Measurements from ENCODE around the gene DOCK4. TPM values are rescaled to one million over a fixed set of nuclear protein-coding genes. Genes with fewer than 3 reads are reported as not detected.
A peak's percentile ranks its signal among the peaks of the same experiment; 100 is the strongest.

DOCK4 gene
- total RNA-seq, 1 donor from 2014 or later = 0.73 TPM

- H3K9me3 Mint-ChIP-seq = no peaks in the 10 kb centered on the region
- H3K36me3 Mint-ChIP-seq (ENCODE audit: low read depth) = no peaks in the 10 kb centered on the region
- H3K27ac Mint-ChIP-seq = peak overlapping the region; percentile 33
- H3K4me3 Mint-ChIP-seq = peak overlapping the region; percentile 33
- intact Hi-C loops (cut with micrococcal nuclease) = loop anchor here (5.0 to 10.0 kb wide), 3 partner anchors 312 to 714 kb away; partner anchors contain the start of genes IMMP2L and TMEM168
- no peak for TF ChIP-seq CTCF (IDR thresholded peaks at IDR 0.05)
- H3K4me1 Mint-ChIP-seq = peaks cover 48% of the 10 kb centered on the region
- no peak for DNase-seq
- peak; percentile 84 for ATAC-seq (ENCODE audit: low read depth)
- CTCF ChIA-PET = interaction anchor here (1.1 kb wide), 1 partner anchor 124 kb away, joined by 3 read pairs; no protein-coding TSS in a partner anchor
- no peaks in the 10 kb centered on the region for H3K27me3 Mint-ChIP-seq
- POLR2A ChIA-PET = interaction anchor here (1.1 to 1.4 kb wide), 2 partner anchors 370 to 518 kb away, joined by 3 to 8 read pairs; partner anchors contain the start of genes IFRD1 and IMMP2L
These were observed 125.8 kb downstream of the DOCK4 start for GRCh38 chr7:112080441-112080840.

DNA sequence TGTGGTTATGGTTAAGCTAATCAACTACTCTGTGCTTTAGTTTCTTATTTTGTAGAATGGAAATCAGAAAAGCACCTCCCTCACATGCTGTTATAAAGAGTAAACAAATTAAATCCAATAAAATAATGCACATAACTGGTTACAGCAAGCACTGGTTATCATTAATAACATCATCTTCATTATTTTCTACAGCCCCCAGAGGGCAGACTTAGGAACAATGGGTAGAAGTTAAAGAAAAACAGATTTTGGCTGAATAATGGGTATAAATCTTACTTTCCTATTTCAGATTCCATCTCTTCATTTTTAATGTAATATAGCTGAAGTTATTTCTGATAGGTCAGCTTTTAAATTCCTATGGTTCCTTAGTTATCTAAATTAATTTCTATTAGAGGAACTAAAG, 126.5 kb downstream of the DOCK4 start:
- intact Hi-C loops (cut with micrococcal nuclease) = loop anchor here (5.0 to 10.0 kb wide), 3 partner anchors 313 to 715 kb away; partner anchors contain the start of genes IMMP2L and TMEM168
- CTCF ChIA-PET = interaction anchor here (0.6 to 1.1 kb wide), 2 partner anchors 125 to 184 kb away, joined by 3 read pairs; no protein-coding TSS in a partner anchor
- no peak for ATAC-seq (ENCODE audit: low read depth)

DNA sequence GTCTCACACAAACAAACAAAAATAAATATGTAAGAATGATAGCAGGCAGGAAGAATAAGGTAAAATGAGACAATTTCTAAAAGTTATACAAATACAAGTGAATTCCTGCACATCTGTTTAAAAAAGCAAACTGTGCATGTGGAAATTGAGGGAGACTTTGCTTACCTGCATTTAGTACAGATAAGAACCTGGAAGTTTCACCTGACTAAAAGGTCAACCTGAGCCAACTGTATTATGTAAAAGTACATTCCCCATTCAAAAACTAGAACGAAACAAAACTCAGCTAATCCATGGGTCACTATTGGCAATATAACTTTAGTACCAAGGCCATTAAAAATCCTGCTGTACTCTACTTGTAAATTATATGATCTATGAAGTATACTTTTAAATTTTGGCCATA, 127.1 kb downstream of the DOCK4 start:
- TF ChIP-seq CTCF (IDR thresholded peaks at IDR 0.05) = no peak
- peaks cover 35% of the 10 kb centered on the region for H3K4me1 Mint-ChIP-seq
- intact Hi-C loops (cut with micrococcal nuclease) = no loop called here

More for the DNA sequence above, 126.5 kb downstream of the DOCK4 start:
- Mint-ChIP-seq H3K27ac (no peak overlapping the region), H3K4me1 (peaks cover 41% of the 10 kb centered on the region), H3K36me3 (ENCODE audit: low read depth) (no peaks in the 10 kb centered on the region), H3K4me3 (no peak overlapping the region), H3K9me3 (no peaks in the 10 kb centered on the region), H3K27me3 (no peaks in the 10 kb centered on the region)
- no peak for TF ChIP-seq CTCF (IDR thresholded peaks at IDR 0.05)
- POLR2A ChIA-PET = interaction anchor here (1.1 to 1.4 kb wide), 2 partner anchors 371 to 517 kb away, joined by 3 to 8 read pairs; partner anchors contain the start of genes IFRD1 and IMMP2L
- no peak for DNase-seq

DNA sequence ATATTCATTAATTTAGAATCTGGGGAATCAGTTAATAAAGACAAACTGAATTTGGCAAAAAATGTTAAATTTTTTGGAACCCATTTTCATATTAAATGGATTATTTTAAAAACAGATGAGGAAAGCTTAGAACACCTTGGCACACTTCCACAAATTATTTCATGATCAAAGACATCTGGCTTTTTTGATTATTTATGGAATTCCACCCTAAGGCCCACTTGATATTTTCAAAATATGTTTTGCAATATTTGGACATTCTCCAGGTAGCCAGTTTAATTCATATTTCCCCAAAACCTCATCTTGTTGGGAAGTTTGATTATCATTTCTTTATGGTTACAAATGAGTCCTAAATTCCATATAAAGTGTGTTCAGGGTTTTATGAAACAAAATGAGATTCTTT, 129.9 kb downstream of the DOCK4 start:
- CTCF ChIA-PET = no interaction called here
- H3K4me3 Mint-ChIP-seq = no peak overlapping the region
- no peak for ATAC-seq (ENCODE audit: low read depth)
- no peaks in the 10 kb centered on the region for H3K36me3 Mint-ChIP-seq (ENCODE audit: low read depth)
- H3K4me1 Mint-ChIP-seq = peaks cover 17% of the 10 kb centered on the region
- intact Hi-C loops (cut with micrococcal nuclease) = no loop called here
- no peaks in the 10 kb centered on the region for H3K9me3 Mint-ChIP-seq
- H3K27ac Mint-ChIP-seq = no peak overlapping the region
- DNase-seq = no peak
- POLR2A ChIA-PET = interaction anchor here (0.6 kb wide), 1 partner anchor 374 kb away, joined by 5 read pairs; the partner anchor contains the start of gene IFRD1
- H3K27me3 Mint-ChIP-seq = no peaks in the 10 kb centered on the region
- TF ChIP-seq CTCF (IDR thresholded peaks at IDR 0.05) = no peak

More for the DNA sequence above, 127.1 kb downstream of the DOCK4 start:
- POLR2A ChIA-PET = no interaction called here
- CTCF ChIA-PET = interaction anchor here (0.6 kb wide), 1 partner anchor 183 kb away, joined by 3 read pairs; no protein-coding TSS in a partner anchor
- no peak overlapping the region for H3K4me3 Mint-ChIP-seq
- DNase-seq (no peak), ATAC-seq (ENCODE audit: low read depth) (no peak)
- H3K27ac Mint-ChIP-seq = no peak overlapping the region
- H3K9me3 Mint-ChIP-seq = no peaks in the 10 kb centered on the region
- no peaks in the 10 kb centered on the region for H3K27me3 Mint-ChIP-seq
- H3K36me3 Mint-ChIP-seq (ENCODE audit: low read depth) = no peaks in the 10 kb centered on the region

GRCh38 chr7:112074464-112074863, 131.7 kb downstream of the DOCK4 start:
- ATAC-seq (ENCODE audit: low read depth) (no peak), DNase-seq (no peak)
- Mint-ChIP-seq H3K27ac (no peak overlapping the region), H3K27me3 (peaks cover 4% of the 10 kb centered on the region), H3K4me1 (peaks cover 3% of the 10 kb centered on the region), H3K9me3 (no peaks in the 10 kb centered on the region), H3K36me3 (ENCODE audit: low read depth) (no peaks in the 10 kb centered on the region), H3K4me3 (no peak overlapping the region)
- CTCF ChIA-PET = no interaction called here
- TF ChIP-seq CTCF (IDR thresholded peaks at IDR 0.05) = no peak
- intact Hi-C loops (cut with micrococcal nuclease) = no loop called here
- POLR2A ChIA-PET = no interaction called here
